Measurements from ENCODE around the gene MYH6. TPM values are rescaled to one million over a fixed set of nuclear protein-coding genes. Genes with fewer than 3 reads are reported as not detected.

Gene MYH6
- polyA plus RNA-seq, 12 donors, result 2.4 to 8.2 (median 5.4) TPM; not detected in 1

DNA sequence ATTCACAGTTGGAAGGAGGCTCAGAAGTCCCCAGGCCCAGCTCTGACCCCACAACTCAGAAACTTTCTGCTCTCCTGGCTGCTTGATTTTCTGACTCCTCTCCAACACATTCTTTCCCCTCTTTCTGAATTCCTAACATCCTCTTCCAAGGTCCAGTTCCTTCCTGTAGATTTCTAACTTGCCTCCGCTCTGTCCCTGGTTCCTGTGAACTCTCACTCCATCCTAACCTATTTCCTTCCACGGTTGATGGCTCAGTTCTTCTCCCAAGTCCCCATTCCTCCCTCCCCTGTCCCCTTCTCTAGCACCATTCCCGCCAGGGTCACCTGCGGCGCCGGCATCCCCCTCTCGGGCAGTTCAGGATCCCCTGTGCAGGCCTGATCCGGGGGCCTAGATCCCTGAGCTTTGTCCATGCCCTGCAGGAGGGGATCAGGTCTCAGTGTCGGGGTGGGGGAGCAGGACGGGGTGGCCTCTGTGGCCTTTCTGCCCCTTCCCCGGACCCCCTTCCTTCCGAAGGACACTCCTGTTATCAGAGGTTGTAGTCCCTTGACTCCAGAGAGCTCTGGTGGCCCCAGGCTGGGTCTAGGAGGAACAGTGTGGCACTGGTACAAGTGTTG is 49.4 kb downstream of the MYH6 start:
- no peak for DNase-seq

DNA sequence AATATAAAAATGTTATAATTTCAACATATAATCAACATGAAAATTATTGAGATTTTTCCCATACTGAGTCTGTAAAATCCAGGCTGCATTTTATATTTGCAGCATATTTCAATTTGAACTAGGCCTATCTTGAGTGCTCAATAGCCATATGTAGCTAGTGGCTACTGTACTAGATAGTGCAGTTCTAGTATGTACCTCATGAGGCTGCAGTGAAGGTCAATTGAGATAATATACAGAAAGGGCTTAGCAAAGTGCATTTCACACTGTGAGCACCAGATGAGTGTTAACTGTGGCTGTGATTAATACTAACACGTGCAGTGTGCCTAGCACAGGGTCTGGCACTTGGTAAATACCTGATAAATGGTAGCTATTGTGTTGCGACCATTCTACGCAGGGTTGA is 50.0 kb downstream of the MYH6 start:
- DNase-seq, result no peak

DNA sequence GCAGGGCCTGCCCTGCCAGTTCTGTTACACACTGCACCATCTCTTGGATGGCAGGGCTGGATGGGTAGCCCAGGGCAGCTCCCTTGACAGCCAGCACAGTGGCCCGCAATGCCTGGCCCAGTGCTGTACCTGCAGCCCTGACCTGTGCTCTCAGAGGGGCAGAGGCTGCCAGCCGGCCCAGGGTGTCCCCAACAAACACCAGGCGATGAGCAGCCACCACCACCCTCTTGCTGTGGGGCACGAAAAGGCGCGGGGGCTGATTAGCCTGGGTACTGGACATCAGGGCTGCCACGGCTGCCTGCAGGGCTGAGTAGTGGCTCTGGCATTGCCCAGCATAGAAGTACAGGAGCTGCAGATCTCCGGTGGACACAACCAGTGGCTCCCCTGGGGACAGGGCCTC is 50.8 kb downstream of the MYH6 start:
- no peak for DNase-seq

DNA sequence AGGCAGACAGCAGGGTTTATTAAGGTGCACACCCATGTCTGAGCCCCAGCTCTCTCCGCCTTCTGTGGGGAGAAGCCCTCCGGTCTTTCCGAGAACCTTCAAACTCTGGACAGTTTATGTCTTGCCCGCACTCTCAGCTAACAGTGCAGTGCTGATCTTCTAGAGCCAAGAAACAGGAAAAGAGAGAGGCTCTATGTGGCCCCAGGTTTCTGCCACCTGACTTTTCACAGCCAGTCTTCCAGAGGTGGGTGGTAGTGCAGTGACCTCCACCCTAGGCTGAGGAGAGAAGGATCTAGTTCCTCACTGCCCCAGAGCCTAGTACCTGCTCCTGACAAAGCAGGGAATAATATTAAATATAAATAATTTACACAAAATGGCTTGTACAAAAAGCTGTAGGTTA is 51.4 kb downstream of the MYH6 start:
- no peak for DNase-seq

DNA sequence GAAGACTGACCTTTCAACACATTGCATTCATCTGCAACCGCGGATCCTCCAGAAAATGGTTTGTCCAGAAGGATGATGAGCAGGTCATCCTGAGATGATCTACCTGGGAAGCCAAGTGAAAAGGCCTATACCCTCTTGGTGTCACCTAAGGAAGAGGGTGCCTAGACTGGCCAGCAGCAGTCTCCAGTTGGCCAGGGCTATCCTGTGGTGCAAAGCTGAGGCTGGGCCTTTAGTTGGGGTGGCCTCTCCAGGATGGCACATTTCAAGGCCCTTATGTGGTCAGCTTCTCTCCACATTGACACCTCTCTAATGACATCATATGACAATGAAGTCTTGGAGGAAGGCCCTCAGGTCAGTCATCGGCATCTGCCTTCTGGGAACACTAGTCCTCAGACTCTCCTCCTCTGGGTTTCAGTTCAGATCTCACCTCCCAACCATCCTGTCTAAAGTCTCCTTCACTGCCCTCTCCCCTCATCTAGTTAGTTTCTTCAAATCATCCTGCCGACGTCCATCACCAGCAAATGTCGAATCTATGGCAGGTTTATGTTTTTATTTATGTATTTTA is 52.1 kb downstream of the MYH6 start:
- DNase-seq, result no peak

DNA sequence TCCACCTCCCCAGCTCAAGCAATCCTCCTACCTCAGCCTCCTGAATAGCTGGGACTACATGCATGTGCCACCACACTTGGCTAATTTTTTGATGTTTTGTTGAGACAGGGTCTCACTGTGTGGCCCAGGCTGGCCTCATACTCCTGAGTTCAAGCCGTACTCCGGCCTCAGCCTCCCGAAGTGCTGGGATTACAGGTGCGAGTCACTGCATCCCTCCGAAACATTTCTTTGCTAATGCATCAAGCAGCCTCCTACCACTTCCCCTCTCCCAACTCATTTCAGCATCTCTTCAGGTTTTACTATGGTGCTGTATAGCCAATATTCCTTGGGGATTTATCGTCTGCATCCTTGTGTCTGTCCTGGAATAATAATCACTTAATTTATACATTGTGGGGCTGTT is 53.1 kb downstream of the MYH6 start:
- no peak for DNase-seq

DNA sequence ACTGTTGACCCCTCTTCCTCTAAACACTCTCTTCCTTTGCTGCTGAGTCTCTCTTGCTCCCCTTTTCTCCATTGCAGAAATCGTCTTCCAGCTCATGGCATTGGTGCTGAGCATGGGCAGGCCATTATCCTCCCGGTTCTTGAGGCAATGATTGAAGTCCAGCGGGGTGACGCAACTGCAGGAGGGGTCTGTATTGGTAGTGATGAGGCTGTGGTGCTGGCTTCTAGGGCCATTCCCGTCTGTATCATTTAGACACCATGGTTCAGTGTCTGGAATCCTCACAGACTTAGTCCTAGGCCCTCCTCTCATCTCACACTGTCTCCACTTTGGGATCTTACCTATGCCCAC is 54.7 kb downstream of the MYH6 start:
- no peak for DNase-seq

DNA sequence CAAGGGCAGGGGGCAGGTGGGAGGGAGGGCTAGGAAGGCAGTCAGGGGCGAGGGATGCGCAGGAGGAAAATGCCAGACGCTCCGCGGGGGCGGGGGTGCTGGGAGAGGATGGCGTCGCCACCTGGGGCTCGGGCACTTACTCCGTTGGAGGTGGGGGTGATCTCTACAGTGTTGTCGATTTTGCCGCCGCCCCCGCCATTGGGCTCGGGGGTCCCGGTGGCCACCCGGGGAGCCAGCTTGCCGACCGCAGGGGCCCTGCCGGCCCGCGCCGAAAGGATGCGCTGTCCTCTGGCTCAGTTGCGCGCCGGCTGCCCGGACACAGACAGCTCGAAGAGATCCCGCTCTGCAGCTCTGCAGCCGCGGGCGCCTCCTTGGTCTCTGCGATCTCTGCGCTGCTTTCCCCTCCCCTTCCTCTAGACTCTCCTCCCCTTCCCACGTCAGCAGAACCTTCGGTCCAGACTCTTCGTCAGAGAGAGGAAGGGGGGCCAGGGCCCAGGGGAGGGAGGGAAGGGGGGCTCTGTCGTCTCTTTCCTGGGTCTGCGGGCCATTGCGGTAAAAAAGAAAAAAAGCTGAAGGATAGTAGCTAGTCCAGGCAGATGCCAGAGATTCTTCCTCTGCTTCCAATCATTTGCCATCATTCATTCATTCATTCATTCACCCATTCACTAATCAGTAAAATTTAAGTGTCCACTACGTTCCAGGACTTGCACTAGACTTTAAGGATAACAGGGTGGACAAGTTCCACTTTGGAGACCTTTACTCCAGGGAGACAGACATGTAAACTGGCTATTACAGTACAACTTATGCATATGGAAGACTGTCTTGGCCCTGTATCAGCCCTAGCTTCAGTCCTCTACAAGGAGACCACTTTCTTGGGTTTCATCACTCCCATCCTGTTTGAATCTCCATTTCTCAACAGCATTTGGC is 55.3 kb downstream of the MYH6 start, which contains the start of gene SLC22A17:
SLC22A17 (minus strand) TSS at position 382 of the 927 bp plus-strand sequence.
- DNase-seq, result peak; percentile 93

DNA sequence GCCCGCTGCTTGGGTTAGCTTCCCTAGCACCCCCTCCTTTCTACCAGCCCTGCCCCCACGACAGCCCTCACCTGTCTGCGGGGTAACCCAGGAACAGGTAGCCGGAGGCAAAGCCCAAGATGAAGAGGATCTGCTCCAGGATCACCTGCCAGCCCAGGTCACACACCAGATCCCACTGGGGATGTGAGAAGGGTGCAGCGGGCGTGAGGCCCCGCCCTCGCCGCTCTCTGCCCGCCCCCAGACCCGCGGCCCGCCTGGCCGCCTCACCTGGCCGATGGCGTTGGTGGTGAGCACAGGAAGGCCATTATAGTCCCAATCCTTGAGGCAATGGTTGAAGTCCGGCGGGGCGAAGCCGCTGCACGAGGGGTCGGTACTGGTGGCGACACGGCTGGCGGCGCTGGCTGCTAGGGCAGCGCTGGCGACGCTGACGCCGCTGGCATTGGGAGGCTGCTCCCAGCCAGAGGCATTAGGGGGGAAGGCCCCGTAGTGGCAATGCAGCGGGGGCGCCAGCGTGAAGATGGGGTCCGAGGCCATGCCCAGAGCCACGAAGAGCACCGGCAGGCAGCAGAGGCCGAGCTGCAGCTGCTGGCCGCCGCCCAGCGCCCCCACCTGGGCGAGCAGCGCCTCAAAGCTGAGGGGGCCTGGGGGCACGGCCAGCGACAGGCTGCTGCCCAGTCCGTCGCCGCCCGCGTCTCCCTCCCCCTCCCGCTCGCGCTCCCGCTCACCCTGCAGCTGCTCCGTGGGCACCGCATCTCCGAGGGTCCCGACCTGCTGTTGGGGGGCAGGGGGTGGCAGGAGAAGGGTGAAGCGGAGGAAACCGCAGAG is 56.2 kb downstream of the MYH6 start:
- no peak for DNase-seq

DNA sequence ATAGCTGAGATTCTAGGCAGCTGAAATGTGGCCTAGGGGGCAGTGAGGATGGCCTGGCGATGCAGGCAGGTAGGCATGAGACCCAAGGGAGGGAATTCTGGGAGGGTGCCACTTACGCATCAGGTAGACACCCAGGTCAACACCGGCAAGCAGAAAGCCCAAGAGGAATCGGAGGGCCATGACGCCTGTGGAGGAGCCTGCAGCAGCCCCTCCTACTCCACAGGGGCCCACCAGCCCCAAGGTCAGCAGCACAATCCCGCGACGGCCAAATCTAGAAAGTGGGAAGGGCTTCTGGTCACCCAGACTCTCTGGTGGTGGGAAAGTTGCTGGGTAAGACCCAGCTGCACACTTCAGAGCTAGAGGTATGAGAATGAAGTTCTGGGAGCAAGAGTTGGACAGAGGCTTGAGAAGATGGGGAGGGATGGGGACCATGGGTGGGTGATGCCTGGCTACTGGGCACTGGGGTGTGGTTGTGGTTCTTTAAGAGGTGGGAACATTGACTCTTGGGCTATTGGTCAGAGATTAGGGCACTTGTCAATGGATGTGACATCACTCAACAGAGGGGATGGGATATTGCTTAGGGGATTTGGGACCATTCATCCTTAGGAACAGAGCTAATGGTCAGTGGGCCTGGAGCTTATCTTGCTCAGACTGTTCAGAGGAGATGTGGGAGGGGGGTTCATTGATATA is 58.8 kb downstream of the MYH6 start:
- DNase-seq, result no peak

DNA sequence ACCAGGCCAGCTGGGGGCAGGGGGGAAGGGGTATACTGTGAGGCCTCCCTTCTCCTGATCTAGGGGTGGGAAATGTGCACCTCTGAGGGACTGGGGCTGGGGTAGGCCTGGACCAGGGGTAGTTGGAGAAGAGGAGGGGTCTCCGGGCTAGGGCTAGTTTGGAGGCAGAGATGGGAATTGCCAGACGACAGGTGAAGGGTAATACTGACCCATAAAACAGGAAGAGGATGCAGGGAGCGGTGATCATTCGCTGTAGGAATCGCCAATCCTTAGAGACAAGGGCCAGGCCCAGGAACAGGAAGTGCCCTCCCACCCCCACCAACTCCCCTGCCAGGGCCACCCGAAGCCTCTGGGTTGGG is 59.8 kb downstream of the MYH6 start:
- DNase-seq, result no peak

DNA sequence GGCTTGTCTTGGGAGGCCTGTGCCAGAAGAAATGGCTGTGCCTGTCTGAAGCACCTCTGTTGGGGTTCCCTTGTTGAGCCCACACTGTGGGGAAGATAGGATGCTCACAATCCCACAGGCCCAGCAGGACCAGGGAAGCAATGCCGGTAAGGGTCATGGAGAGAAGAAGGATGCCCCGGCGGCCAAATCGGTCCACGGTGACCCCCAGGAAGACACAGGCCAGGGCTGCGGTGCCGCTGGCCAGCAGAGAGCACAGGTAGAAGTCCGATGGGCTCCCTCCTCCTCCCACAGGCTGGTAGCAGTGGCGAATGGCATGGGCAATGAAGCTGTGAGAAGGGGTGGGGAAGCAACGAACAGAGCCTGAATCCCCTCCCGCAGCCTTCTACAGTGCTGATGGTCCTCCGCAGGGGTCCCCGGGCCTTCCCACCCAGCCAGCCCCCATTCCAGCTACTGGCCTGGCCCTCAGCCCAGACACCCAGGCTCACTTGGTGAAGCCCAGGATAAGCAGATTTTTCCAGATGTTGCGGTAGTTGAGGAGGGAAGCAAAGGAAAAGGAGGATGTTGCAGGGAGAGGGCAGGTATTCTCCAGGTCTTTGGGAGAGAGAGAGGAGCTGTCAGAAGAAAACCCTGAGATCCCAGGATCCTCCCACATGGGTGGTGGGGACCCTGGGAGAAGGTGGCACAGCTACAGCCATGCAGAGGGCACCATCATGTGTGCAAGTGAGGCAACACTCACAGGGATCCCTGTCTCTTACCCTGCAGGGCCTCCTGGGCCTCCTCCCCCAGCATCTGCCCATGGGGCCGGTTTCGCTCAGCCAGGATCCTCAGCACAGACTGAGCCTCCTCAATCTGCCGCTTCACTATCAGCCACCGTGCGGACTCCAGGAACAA is 60.4 kb downstream of the MYH6 start:
- DNase-seq, result no peak

DNA sequence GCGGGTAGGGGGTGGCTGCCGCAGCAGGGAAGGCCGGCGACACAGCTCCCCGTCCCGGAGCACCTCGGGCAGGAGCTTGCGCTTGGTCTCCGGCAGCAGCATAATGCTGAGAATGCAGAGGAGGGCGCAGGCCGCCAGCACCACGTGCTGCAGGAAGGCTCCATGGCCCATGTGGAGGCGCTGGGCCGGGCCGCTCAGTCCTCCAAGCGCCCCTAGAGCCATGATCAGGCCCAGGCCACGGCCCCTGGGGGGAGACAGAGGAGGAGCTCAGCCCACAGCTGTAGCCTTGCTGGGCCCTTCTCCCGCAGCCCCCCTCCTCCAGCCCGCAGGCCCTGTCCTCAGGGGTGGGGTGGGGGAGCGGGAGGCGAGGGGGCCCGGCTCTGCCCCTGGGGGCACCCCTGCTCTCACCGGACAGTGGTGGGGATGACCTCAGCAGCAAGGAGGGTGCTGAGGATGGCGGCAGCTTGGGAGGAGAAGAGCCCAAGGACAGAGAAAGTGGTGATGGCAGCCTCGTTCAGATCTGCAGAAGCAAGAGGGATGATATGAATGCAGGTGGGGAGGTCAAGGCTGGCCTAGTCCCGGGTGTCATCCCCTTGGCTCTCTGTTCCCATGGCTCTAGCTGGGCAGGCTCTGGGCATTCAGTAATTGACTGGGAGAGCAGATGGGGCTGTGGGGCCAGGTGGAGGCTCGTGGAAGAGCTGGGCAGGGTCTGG is 61.2 kb downstream of the MYH6 start:
- no peak for DNase-seq

DNA sequence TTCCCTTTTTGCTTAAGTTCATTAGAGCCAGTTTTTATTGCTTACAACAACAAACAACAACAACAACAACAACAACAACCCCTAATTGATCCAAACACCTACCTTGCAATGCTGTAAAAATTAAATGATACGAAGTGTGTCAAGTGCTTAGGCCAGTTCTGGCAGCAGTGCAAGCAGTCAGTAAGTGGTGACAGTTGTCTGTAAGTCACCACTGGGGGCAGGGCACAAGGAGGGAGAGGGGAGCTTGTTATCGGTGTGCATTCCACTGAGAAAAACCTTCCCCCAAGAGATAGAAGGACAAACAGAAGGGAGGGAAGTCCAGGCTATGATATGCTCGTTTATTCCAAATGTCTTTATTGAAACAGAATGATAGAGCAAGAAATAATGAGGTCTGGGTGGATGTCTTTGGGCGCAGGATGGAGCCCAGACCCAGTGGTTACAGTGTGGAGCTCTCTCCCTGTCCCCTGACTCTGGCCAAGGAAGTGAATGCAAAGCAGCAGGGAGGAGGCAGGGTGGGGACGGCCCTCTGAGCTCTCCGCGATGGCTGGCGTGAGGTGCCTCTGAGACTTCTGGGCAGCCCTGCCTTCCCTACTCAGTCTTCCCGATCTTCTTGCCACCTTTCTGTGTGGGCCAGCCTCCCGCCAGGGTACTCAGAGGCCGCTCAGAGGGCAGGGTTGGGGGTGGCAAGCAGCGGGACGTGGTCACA is 61.9 kb downstream of the MYH6 start:
- DNase-seq, result no peak

DNA sequence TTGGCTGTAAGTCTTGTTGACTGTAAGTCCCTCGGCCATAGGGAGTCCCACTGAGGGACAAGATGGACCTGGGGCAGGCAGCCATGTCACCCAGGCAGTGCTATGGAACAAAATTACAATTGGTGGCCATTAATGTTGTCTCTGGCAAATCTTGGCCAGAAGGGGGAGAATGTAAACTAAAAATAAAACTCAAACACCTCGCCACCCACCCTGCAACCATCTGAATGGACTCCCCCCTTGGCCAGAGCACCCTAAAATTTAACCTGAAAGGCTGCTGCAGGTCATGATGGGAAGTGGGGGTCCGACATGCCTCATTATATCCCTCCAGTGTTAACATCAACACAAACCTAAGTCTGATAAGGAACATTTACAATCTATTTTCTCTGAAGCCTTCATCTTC is 63.6 kb downstream of the MYH6 start:
- DNase-seq, result no peak

DNA sequence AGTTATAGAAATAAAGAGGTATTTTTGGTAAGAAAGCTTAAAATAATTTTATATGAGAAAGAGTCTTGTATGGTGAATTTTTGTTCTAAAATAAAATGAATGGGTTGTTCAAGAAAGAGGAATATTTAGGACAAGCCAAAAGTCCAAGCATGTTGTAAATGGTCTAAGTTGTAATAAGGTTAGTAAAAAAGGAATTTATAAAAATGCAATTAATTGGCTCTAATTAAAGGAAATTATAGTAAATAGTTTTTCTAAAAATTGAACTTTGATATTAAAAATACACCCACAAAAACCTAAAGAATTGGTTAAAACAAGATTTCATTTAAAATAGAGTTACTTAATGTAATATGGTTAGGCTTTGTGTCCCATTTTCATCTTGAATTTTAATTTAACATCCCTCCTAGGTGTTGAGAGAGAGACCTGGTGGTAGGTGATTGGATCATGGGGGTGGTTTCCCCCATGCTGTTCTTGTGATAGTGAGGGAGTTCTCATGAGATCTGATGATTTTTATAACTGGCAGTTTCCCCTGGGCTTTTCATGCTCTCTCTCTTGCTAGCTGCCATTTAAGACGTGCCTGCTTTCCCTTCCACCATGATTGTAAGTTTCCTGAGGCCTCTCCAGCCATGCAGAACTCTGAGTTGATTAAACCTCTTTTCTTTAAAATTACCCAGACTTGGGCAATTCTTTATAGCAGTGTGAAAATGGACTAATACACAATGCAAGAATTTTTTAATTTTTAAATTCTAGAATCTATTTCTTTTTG is 68.4 kb downstream of the MYH6 start:
- DNase-seq, result no peak

DNA sequence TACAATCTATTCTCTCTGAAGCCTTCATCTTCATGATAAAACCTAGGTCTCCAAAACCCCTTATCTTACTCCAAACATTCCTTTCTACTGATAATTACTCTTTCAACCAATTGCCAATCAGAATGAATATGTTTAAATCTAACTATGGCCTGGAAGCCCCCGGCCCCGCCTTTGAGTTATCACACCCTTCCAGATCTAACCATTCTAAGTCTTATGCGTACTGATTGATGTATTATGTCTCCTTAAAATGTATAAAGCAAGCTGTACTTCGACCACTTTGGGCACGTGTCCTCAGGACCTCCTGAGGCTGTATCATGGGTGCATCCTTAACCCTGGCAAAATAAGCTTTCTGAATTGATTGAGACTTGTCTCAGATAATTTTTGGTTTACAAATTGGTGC is 72.5 kb downstream of the MYH6 start:
- DNase-seq, result no peak
